DOHH2 (cell line): Measurements from ENCODE around the gene INO80D.
A peak's percentile ranks its signal among the peaks of the same experiment; 100 is the strongest.
"Not testable (repeated sequence)": the region's sequence is repeated elsewhere in the genome, so short reads cannot be mapped to it uniquely, and the experiment has no call there.

Source experiments
- H3F3A ChIP-seq: fragments of 200-600 bp; sonication (generic), shearing (Covaris generic); 2 replicates; pipeline ENCODE4 v1.6.0; 2016; ENCODE audit warnings: antibody characterized with exemption, mild to moderate bottlenecking; ENCODE audit not compliant: control insufficient read depth, insufficient read depth
- H3K27ac ChIP-seq: fragments of 200-600 bp; sonication (generic); 2 replicates; pipeline ENCODE4 v1.5.1; 2014; ENCODE audit warnings: low read depth, mild to moderate bottlenecking, low read length, moderate library complexity
- H3K27me3 ChIP-seq: fragments of 200-600 bp; sonication (generic); 2 replicates; pipeline ENCODE4 v1.6.1; 2014; ENCODE audit warnings: mild to moderate bottlenecking, low read length, mixed read lengths; ENCODE audit not compliant: control insufficient read depth
- H3K36me3 ChIP-seq: fragments of 200-600 bp; sonication (generic); 2 replicates; pipeline ENCODE4 v1.6.1; 2014; ENCODE audit warnings: mild to moderate bottlenecking, low read length, moderate library complexity, mixed read lengths; ENCODE audit not compliant: control insufficient read depth
- H3K4me1 ChIP-seq: fragments of 200-600 bp; sonication (generic); 2 replicates; pipeline ENCODE4 v1.6.1; 2014; ENCODE audit warnings: mild to moderate bottlenecking, low read length, mixed read lengths; ENCODE audit not compliant: control insufficient read depth
- H3K4me2 ChIP-seq: fragments of 200-600 bp; sonication (generic); 2 replicates; pipeline ENCODE4 v1.6.0; 2014; ENCODE audit warnings: mild to moderate bottlenecking, low read length, moderate library complexity
- H3K4me3 ChIP-seq: fragments of 200-600 bp; sonication (generic); 2 replicates; pipeline ENCODE4 v1.5.1; 2014; ENCODE audit warnings: mild to moderate bottlenecking, low read length, mixed read lengths
- H3K79me2 ChIP-seq: fragments of 200-600 bp; sonication (generic); 2 replicates; pipeline ENCODE4 v1.6.1; 2014; ENCODE audit warnings: mild to moderate bottlenecking, low read length, mixed read lengths; ENCODE audit not compliant: control insufficient read depth
- H3K9me2 ChIP-seq: fragments of 200-600 bp; sonication (generic); replicated peaks from 2 replicates; pipeline ENCODE4 v1.6.1; 2014; ENCODE audit warnings: mild to moderate bottlenecking, low read length, mixed read lengths; ENCODE audit not compliant: control insufficient read depth
- H3K9me3 ChIP-seq: fragments of 200-600 bp; sonication (generic); 2 replicates; pipeline ENCODE4 v1.6.1; 2014; ENCODE audit warnings: antibody characterized with exemption, low read length, mixed read lengths; ENCODE audit not compliant: control insufficient read depth, insufficient read depth
- H4K20me1 ChIP-seq: fragments of 200-600 bp; sonication (generic); 2 replicates; pipeline ENCODE4 v1.6.0; 2014; ENCODE audit warnings: low read depth, mild to moderate bottlenecking, antibody characterized with exemption, low read length, moderate library complexity; ENCODE audit not compliant: control insufficient read depth, insufficient read depth
- EZH2phosphoT487 ChIP-seq: fragments of 200-600 bp; sonication (generic); IDR thresholded peaks from 2 replicates; pipeline ENCODE4 v1.6.1; 2017; ENCODE audit warnings: borderline replicate concordance, mild to moderate bottlenecking, antibody characterized with exemption, low read length, moderate library complexity, mixed read lengths
- TF ChIP-seq, protein P1 (sequence below): fragments of 200-600 bp; sonication (generic); IDR thresholded peaks from one replicate; pipeline ENCODE4 v1.5.1; 2014; ENCODE audit warnings: antibody characterized with exemption, mild to moderate bottlenecking, low read depth, low read length; ENCODE audit not compliant: poor library complexity, severe bottlenecking

INO80D gene, protein sequence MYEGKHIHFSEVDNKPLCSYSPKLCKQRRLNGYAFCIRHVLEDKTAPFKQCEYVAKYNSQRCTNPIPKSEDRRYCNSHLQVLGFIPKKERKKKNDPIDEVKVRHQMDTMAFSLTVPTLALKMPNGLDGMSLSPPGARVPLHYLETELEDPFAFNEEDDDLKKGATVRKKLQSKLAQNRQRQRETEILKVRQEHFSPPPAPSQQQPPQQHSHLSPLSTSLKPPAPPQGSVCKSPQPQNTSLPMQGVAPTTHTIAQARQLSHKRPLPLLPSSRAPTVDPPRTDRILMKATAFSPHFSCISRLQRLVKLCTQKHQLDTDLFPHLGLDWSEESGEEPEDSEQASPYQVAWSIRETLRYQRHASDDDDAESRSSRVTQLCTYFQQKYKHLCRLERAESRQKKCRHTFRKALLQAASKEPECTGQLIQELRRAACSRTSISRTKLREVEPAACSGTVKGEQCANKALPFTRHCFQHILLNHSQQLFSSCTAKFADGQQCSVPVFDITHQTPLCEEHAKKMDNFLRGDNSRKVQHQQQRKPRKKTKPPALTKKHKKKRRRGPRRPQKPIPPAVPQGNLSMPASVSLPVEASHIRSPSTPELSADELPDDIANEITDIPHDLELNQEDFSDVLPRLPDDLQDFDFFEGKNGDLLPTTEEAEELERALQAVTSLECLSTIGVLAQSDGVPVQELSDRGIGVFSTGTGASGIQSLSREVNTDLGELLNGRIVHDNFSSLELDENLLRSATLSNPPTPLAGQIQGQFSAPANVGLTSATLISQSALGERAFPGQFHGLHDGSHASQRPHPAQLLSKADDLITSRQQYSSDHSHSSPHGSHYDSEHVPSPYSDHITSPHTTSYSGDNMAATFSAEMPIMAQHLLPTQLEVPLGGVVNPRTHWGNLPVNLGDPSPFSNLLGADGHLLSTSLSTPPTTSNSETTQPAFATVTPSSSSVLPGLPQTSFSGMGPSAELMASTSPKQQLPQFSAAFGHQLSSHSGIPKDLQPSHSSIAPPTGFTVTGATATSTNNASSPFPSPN

DNA sequence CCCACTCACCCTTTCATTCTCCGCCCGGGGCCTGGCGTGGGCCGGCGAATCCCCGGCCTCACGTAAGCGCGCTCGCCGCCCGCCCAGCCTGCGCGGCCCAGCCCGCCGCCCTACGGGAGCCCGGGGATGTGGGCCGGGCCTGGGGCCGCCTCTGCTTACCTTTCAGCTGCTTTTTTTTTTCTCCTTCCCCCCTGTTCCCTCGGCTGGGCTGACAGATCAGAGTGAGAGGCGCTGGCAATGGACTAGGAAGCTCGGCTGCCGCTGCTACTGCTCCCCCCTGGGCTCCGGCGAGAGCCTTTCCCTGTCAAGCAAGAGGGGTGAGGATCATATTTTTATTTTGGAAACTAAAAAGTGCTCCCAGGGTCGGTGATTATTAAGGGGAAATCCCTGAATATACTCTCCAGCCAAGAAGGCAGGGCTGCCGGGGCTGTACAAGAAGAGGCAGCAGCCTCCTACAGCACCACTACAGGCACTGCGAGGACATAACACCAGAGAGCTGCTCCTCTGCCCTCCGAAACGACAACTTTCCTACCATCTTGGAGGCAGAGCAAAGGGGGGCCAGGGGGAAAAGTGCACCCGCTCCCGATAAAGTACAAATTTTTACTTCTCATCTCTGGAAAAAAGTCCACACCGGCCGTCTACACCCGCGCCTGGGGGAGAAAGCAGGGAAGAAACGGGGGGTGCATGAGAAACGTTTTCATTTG, at the start of gene INO80D:
TSS of gene INO80D (minus strand) at position 433 of the 704 bp plus-strand sequence. CDS start 23,158 bp downstream, outside the sequence.
- no peaks in the 10 kb centered on the region for H3K27me3 ChIP-seq
- no peaks in the 10 kb centered on the region for H3K9me2 ChIP-seq
- peak within 1 kb of the TSS; percentile 91 for H3K27ac ChIP-seq
- peak within 1 kb of the TSS; percentile 95 for H3K4me3 ChIP-seq
- H3F3A ChIP-seq: 0 out of 2 replicates have a peak, but pooled peaks cover 2% of the 10 kb centered on the region
- H3K79me2 ChIP-seq: peaks cover 71% of the 10 kb centered on the region
- H4K20me1 ChIP-seq: no peaks in the 10 kb centered on the region
- peak within 1 kb of the TSS; percentile 93 for H3K4me2 ChIP-seq
- H3K4me1 ChIP-seq: peaks cover 29% of the 10 kb centered on the region
- H3K9me3 ChIP-seq: no peaks in the 10 kb centered on the region
- TF ChIP-seq, protein P1, sequence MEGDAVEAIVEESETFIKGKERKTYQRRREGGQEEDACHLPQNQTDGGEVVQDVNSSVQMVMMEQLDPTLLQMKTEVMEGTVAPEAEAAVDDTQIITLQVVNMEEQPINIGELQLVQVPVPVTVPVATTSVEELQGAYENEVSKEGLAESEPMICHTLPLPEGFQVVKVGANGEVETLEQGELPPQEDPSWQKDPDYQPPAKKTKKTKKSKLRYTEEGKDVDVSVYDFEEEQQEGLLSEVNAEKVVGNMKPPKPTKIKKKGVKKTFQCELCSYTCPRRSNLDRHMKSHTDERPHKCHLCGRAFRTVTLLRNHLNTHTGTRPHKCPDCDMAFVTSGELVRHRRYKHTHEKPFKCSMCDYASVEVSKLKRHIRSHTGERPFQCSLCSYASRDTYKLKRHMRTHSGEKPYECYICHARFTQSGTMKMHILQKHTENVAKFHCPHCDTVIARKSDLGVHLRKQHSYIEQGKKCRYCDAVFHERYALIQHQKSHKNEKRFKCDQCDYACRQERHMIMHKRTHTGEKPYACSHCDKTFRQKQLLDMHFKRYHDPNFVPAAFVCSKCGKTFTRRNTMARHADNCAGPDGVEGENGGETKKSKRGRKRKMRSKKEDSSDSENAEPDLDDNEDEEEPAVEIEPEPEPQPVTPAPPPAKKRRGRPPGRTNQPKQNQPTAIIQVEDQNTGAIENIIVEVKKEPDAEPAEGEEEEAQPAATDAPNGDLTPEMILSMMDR: peak; percentile 70
- no peak for TF ChIP-seq EZH2phosphoT487
- H3K36me3 ChIP-seq: peaks cover 8% of the 10 kb centered on the region; the same call in 1 of the 2 replicates

DNA sequence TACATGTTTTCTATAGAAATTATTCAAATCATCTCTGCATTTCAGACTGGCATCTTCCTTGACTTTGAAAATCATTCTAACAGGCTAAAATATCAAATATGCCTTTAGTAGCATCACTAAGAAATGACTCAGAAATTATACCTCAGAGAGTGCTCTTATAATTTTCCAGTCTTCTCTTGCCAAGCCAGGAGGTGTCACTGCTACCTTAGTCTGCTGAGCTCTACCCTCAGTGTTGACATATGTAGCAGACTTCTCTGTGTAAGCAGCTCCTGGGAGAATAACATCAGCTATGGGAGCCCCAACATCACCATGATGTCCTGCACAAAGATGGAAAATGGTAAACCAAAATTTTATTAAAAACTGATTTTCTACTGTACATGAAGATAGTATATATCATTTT, 41.7 kb upstream of the INO80D start:
- H3K4me1 ChIP-seq: no peaks in the 10 kb centered on the region
- H4K20me1 ChIP-seq: no peaks in the 10 kb centered on the region
- H3F3A ChIP-seq: 0 out of 2 replicates have a peak, but pooled peaks cover 3% of the 10 kb centered on the region
- no peaks in the 10 kb centered on the region for H3K9me2 ChIP-seq
- peaks cover 71% of the 10 kb centered on the region for H3K36me3 ChIP-seq
- no peak overlapping the region for H3K27ac ChIP-seq
- H3K4me3 ChIP-seq: no peak overlapping the region
- no peaks in the 10 kb centered on the region for H3K79me2 ChIP-seq
- no peak overlapping the region for H3K4me2 ChIP-seq
- TF ChIP-seq, protein P1: no peak
- no peak for TF ChIP-seq EZH2phosphoT487
- H3K27me3 ChIP-seq: no peaks in the 10 kb centered on the region
- H3K9me3 ChIP-seq: no peaks in the 10 kb centered on the region

DNA sequence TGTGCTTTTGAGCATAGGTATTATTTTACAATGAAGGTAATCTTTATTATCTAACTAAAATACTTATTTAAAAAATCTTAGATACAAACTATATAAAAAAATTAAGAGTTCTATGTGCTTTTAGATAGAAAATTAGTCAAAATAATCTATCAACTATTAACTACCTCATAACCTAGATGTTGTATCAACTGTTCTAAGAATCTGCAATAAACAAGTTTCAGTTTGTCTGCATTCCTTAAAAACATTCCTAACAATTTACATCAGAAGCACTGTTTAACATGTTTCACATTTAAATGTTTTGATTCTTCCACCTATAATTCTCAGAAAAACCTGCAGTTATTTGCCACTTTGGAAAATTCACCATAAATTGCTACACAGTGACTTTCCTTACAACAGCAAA, 39.9 kb upstream of the INO80D start:
- Histone ChIP-seq H3F3A (0 out of 2 replicates have a peak, but pooled peaks cover 3% of the 10 kb centered on the region), H3K4me2 (no peak overlapping the region), H3K27me3 (no peaks in the 10 kb centered on the region), H3K27ac (no peak overlapping the region), H3K4me1 (no peaks in the 10 kb centered on the region), H3K9me2 (no peaks in the 10 kb centered on the region), H3K79me2 (no peaks in the 10 kb centered on the region), H3K4me3 (no peak overlapping the region), H3K36me3 (peaks cover 75% of the 10 kb centered on the region), H3K9me3 (no peaks in the 10 kb centered on the region), H4K20me1 (no peaks in the 10 kb centered on the region)
- TF ChIP-seq EZH2phosphoT487: no peak
- TF ChIP-seq, protein P1: no peak

DNA sequence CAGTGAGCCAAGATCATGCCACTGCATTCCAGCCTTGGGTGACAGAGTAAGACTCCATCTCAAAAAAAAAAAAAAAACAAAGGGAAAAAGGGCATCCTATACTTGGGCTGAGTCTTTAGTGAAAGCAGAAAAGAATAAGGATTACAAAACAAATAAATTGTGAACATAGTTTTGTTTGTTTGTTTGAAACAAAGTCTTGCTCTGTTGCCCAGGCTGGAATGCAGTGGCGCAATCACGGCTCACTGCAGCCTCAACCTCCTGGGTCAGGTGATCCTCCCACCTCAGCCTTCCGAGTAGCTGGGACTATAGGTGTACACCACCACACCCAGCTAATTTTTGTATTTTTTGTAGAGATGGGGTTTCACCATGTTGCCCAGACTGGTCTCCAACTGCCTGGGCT, 36.6 kb upstream of the INO80D start:
- H3K79me2 ChIP-seq, H3K4me1 ChIP-seq, H3K9me2 ChIP-seq, H4K20me1 ChIP-seq, H3K9me3 ChIP-seq, H3K27me3 ChIP-seq, H3K4me2 ChIP-seq, H3F3A ChIP-seq, H3K4me3 ChIP-seq, H3K27ac ChIP-seq: not testable (repeated sequence)
- peaks cover 67% of the 10 kb centered on the region for H3K36me3 ChIP-seq
